ENCODE data around the gene C1orf159. TPM values are rescaled to one million over a fixed set of nuclear protein-coding genes. Genes with fewer than 3 reads are reported as not detected.

The C1orf159 gene
- total RNA-seq, 4 donors from 2014 or later, result 2.8 to 6.4 (median 5.3) TPM

- DNase-seq, result peak in 1 of 2 donors; percentile 8
- intact Hi-C loops (cut with DNase I; ENCODE audit: low total_unique reads), result no loop called here
- H3K4me1 ChIP-seq, result peaks cover 0 to 12% of the 10 kb centered on the region in 2 donors
- H3K9me3 ChIP-seq, result no peaks in the 10 kb centered on the region
- TF ChIP-seq POLR2A (IDR thresholded peaks at IDR 0.05) (no peak), CTCF (IDR thresholded peaks at IDR 0.05 in 4 of 5, conservative IDR thresholded peaks at IDR 0.05 in 1 of 5) (no peak)
- peaks cover 0 to 3% (median 0%) of the 10 kb centered on the region in 3 donors for H3K27me3 ChIP-seq
- H3K4me3 ChIP-seq, result no peak overlapping the region
- in situ Hi-C loops (cut with MboI; ENCODE audit: low sequenced_read_pairs in 4 of 4), result no loop called here
- H3K27ac ChIP-seq, result no peak overlapping the region
- no peak for ATAC-seq
- H3K36me3 ChIP-seq, result no peaks in the 10 kb centered on the region
These were observed 32.2 kb downstream of the C1orf159 start for GRCh38 chr1:1083416-1084371.

DNA sequence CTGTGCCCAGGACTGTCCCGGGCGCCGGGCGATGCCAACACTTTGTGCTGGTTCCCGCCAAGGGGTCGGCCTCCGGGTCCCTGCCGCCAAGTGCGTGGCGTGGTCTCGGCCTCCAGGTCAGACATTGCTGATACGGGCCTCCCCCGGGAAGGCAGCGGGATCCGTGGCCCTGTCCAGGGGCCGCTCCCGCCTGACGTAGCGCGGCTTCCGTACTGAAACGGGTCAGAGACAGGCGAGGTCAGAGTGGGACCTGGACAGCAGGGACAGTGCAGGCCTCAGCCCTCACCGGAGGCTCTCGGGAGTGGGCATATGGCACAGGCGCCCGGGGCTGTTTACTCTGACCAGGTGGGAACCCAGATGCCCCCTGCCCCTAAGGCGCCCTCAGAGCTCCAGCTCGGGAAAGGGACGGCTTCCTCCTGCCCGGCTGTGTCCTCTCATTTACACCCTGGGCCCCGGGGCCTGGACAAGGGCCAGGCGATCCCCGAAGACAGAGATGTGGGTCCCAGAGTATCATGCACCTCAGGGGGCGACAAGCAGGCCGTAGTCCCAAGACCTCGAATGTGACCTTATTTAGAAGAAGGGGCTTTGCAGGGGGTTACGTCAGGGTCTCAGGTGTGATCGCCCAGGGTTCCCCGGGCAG lies 33.0 kb downstream of the C1orf159 start:
- no peak for TF ChIP-seq CTCF (IDR thresholded peaks at IDR 0.05 in 4 of 5, conservative IDR thresholded peaks at IDR 0.05 in 1 of 5)
- no peak for TF ChIP-seq POLR2A (IDR thresholded peaks at IDR 0.05)
- Histone ChIP-seq H3K36me3 (no peaks in the 10 kb centered on the region), H3K9me3 (no peaks in the 10 kb centered on the region), H3K27ac (no peak overlapping the region), H3K4me1 (peaks cover 0 to 12% of the 10 kb centered on the region in 2 donors), H3K27me3 (peaks cover 0 to 3% (median 0%) of the 10 kb centered on the region in 3 donors), H3K4me3 (no peak overlapping the region)
- DNase-seq, result peak in 1 of 2 donors; percentile 10
- no peak for ATAC-seq
- in situ Hi-C loops (cut with MboI; ENCODE audit: low sequenced_read_pairs in 4 of 4), result no loop called here
- intact Hi-C loops (cut with DNase I; ENCODE audit: low total_unique reads), result no loop called here

- TF ChIP-seq POLR2A (IDR thresholded peaks at IDR 0.05), result no peak
- TF ChIP-seq CTCF (IDR thresholded peaks at IDR 0.05 in 4 of 5, conservative IDR thresholded peaks at IDR 0.05 in 1 of 5), result no peak
- Histone ChIP-seq H3K9me3 (no peaks in the 10 kb centered on the region), H3K4me1 (peaks cover 0 to 12% of the 10 kb centered on the region in 2 donors), H3K27me3 (peaks cover 0 to 3% (median 0%) of the 10 kb centered on the region in 3 donors), H3K36me3 (no peaks in the 10 kb centered on the region), H3K27ac (no peak overlapping the region), H3K4me3 (no peak overlapping the region)
- in situ Hi-C loops (cut with MboI; ENCODE audit: low sequenced_read_pairs in 4 of 4) (no loop called here), intact Hi-C loops (cut with DNase I; ENCODE audit: low total_unique reads) (no loop called here)
- ATAC-seq, result no peak
- DNase-seq, result peak in 1 of 2 donors; percentile 1
These were observed 33.6 kb downstream of the C1orf159 start for GRCh38 chr1:1082239-1082775.

- Histone ChIP-seq H3K4me3 (no peak overlapping the region), H3K36me3 (no peaks in the 10 kb centered on the region), H3K27ac (no peak overlapping the region), H3K4me1 (peaks cover 0 to 12% of the 10 kb centered on the region in 2 donors), H3K27me3 (peaks cover 0 to 3% (median 0%) of the 10 kb centered on the region in 3 donors), H3K9me3 (no peaks in the 10 kb centered on the region)
- ATAC-seq (no peak), DNase-seq (peak in 1 of 2 donors; percentile 7)
- intact Hi-C loops (cut with DNase I; ENCODE audit: low total_unique reads), result no loop called here
- in situ Hi-C loops (cut with MboI; ENCODE audit: low sequenced_read_pairs in 4 of 4), result no loop called here
- TF ChIP-seq POLR2A (IDR thresholded peaks at IDR 0.05), result no peak
- TF ChIP-seq CTCF (IDR thresholded peaks at IDR 0.05 in 4 of 5, conservative IDR thresholded peaks at IDR 0.05 in 1 of 5), result no peak
These were observed 34.3 kb downstream of the C1orf159 start for GRCh38 chr1:1081311-1082238.

All from gastrocnemius medialis (tissue), 4 donors.